GM12891 (cell line): ENCODE results near the gene ABLIM2.

ENCODE experiments used
- PAX5 ChIP-seq: IDR thresholded peaks from 2 replicates; pipeline ENCODE4 v1.6.1; 2011; ENCODE audit warnings: low read length, moderate library complexity, mild to moderate bottlenecking; ENCODE audit not compliant: insufficient read depth, severe bottlenecking
- POLR2A ChIP-seq: IDR thresholded peaks from 2 replicates; pipeline ENCODE4 v1.6.1; 2011; ENCODE audit warnings: low read depth, low read length, control low read depth
- POLR2AphosphoS5 ChIP-seq: IDR thresholded peaks from 2 replicates; pipeline ENCODE4 v1.6.1; 2011; ENCODE audit warnings: low read depth, low read length, control low read depth
- POU2F2 ChIP-seq: IDR thresholded peaks from 2 replicates; pipeline ENCODE4 v1.6.1; 2011; ENCODE audit warnings: low read depth, mild to moderate bottlenecking, control low read depth, low read length, moderate library complexity
- SPI1 ChIP-seq: IDR thresholded peaks from 2 replicates; pipeline ENCODE4 v1.6.1; 2011; ENCODE audit warnings: low read depth, low read length, control low read depth
- TAF1 ChIP-seq: IDR thresholded peaks from 2 replicates; pipeline ENCODE4 v1.6.1; 2011; ENCODE audit warnings: low read depth, low read length, control low read depth

DNA sequence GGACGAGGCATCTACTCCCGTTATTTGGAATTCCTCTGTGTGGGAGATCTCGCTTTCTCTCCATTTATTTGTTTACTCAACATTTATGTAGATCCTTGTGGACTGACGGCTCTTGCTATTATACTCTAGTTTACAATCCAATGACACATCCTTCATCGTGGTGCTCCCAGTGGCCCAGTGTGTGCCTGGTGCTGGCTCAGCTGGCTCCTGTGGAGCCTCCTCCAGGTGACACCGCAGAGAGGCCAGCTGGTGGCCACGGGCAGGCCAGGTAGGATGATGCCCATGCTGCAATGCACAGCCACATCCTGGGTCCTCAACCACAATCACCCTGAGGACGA is 134.9 kb downstream of the ABLIM2 start:
- TF ChIP-seq POLR2AphosphoS5 = no peak
- no peak for TF ChIP-seq POLR2A
- TF ChIP-seq TAF1 = no peak
- TF ChIP-seq PAX5 = no peak
- TF ChIP-seq POU2F2 = no peak
- TF ChIP-seq SPI1 = no peak
